ENCODE measurements around the gene CDK5R2. TPM values are rescaled to one million over a fixed set of nuclear protein-coding genes. Genes with fewer than 3 reads are reported as not detected.

CDK5R2 gene
- total RNA-seq, 1 experiment from 2014 or later = 0.44 TPM

GRCh38 chr2:218992196-218992595 lies 32.7 kb downstream of the CDK5R2 start:
- H3K79me2 ChIP-seq (ENCODE audit: insufficient read depth, low read length) = no peaks in the 10 kb centered on the region
- RAD21 ChIA-PET (ENCODE audit: low non-redundant PET in 1 of 2, low total read pairs in 2 of 2, uncharacterized antibody in 2 of 2, unreplicated experiment in 2 of 2) = no interaction called here
- intact Hi-C loops (cut with micrococcal nuclease) = no loop called here
- DNase-seq (ENCODE audit: low read depth, low spot score) = no peak
- H3K9me3 ChIP-seq (ENCODE audit: control insufficient read depth in 1 of 2, insufficient read depth in 1 of 2, low read depth in 1 of 2, low read length in 2 of 2) = no peaks in the 10 kb centered on the region
- no peak overlapping the region for H3K4me3 ChIP-seq (replicated peaks in 1 of 2; ENCODE audit: low read depth in 1 of 2, low read length in 2 of 2)
- H3K36me3 ChIP-seq (ENCODE audit: control insufficient read depth in 1 of 2, insufficient read depth in 2 of 2, low read length in 2 of 2) = no peaks in the 10 kb centered on the region
- H3K27me3 ChIP-seq (ENCODE audit: insufficient read depth, low read length) = no peaks in the 10 kb centered on the region
- CTCF ChIA-PET = interaction anchor here (0.6 to 0.7 kb wide), 2 partner anchors 11 to 81 kb away, joined by 3 read pairs; no protein-coding TSS in a partner anchor
- POLR2A ChIA-PET = no interaction called here
- H3K9me2 ChIP-seq (ENCODE audit: insufficient read depth) = no peaks in the 10 kb centered on the region
- H3K4me2 ChIP-seq (ENCODE audit: low read length) = no peak overlapping the region
- H3K4me1 ChIP-seq (ENCODE audit: control insufficient read depth in 1 of 2, insufficient read depth in 2 of 2, low read length in 2 of 2) = peaks cover 0 to 12% of the 10 kb centered on the region in 2 experiments; a peak in 3 of 4 replicates
- TF ChIP-seq, protein P1, sequence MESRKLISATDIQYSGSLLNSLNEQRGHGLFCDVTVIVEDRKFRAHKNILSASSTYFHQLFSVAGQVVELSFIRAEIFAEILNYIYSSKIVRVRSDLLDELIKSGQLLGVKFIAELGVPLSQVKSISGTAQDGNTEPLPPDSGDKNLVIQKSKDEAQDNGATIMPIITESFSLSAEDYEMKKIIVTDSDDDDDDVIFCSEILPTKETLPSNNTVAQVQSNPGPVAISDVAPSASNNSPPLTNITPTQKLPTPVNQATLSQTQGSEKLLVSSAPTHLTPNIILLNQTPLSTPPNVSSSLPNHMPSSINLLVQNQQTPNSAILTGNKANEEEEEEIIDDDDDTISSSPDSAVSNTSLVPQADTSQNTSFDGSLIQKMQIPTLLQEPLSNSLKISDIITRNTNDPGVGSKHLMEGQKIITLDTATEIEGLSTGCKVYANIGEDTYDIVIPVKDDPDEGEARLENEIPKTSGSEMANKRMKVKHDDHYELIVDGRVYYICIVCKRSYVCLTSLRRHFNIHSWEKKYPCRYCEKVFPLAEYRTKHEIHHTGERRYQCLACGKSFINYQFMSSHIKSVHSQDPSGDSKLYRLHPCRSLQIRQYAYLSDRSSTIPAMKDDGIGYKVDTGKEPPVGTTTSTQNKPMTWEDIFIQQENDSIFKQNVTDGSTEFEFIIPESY (IDR thresholded peaks at IDR 0.05; ENCODE audit: extremely low read depth, insufficient replicate concordance, low read length) = no peak
- no peak for TF ChIP-seq ZFX (IDR thresholded peaks at IDR 0.05)
- no peak for TF ChIP-seq ELF1 (IDR thresholded peaks at IDR 0.05; ENCODE audit: borderline replicate concordance, low read depth)
- TF ChIP-seq, protein P2, sequence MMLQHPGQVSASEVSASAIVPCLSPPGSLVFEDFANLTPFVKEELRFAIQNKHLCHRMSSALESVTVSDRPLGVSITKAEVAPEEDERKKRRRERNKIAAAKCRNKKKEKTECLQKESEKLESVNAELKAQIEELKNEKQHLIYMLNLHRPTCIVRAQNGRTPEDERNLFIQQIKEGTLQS (IDR thresholded peaks at IDR 0.05) = no peak
- TF ChIP-seq, protein P3, sequence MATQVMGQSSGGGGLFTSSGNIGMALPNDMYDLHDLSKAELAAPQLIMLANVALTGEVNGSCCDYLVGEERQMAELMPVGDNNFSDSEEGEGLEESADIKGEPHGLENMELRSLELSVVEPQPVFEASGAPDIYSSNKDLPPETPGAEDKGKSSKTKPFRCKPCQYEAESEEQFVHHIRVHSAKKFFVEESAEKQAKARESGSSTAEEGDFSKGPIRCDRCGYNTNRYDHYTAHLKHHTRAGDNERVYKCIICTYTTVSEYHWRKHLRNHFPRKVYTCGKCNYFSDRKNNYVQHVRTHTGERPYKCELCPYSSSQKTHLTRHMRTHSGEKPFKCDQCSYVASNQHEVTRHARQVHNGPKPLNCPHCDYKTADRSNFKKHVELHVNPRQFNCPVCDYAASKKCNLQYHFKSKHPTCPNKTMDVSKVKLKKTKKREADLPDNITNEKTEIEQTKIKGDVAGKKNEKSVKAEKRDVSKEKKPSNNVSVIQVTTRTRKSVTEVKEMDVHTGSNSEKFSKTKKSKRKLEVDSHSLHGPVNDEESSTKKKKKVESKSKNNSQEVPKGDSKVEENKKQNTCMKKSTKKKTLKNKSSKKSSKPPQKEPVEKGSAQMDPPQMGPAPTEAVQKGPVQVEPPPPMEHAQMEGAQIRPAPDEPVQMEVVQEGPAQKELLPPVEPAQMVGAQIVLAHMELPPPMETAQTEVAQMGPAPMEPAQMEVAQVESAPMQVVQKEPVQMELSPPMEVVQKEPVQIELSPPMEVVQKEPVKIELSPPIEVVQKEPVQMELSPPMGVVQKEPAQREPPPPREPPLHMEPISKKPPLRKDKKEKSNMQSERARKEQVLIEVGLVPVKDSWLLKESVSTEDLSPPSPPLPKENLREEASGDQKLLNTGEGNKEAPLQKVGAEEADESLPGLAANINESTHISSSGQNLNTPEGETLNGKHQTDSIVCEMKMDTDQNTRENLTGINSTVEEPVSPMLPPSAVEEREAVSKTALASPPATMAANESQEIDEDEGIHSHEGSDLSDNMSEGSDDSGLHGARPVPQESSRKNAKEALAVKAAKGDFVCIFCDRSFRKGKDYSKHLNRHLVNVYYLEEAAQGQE (IDR thresholded peaks at IDR 0.05; ENCODE audit: low read depth) = no peak
- TF ChIP-seq CEBPB (IDR thresholded peaks at IDR 0.05; ENCODE audit: low read depth) = no peak
- TF ChIP-seq EZH2phosphoT487 (IDR thresholded peaks at IDR 0.05; ENCODE audit: borderline replicate concordance) = no peak
- no peak for TF ChIP-seq FOSL1 (IDR thresholded peaks at IDR 0.05; ENCODE audit: low read depth)
- TF ChIP-seq RAD21 (IDR thresholded peaks at IDR 0.05; ENCODE audit: low read depth) = no peak
- no peak overlapping the region for H2AFZ ChIP-seq (ENCODE audit: low read depth, low read length, poor library complexity, severe bottlenecking)
- no peak for ATAC-seq
- H3K9ac ChIP-seq (ENCODE audit: low read length) = no peak overlapping the region
- no TSS peak for BruUV-seq (replicated peaks)
- H3K27ac ChIP-seq (ENCODE audit: low read depth, low read length) = no peak overlapping the region
- H4K20me1 ChIP-seq (ENCODE audit: insufficient read depth) = no peaks in the 10 kb centered on the region

All from HCT116 (cell line).